Putamen (tissue), 1 donor: ENCODE measurements around the gene UBAC2.
A peak's percentile ranks its signal among the peaks of the same experiment; 100 is the strongest.

Source experiments
- DNase-seq: peaks from one replicate; pipeline ENCODE4 v3.0.0-alpha.2; 2016; ENCODE audit warnings: low spot score

The UBAC2 gene

DNA sequence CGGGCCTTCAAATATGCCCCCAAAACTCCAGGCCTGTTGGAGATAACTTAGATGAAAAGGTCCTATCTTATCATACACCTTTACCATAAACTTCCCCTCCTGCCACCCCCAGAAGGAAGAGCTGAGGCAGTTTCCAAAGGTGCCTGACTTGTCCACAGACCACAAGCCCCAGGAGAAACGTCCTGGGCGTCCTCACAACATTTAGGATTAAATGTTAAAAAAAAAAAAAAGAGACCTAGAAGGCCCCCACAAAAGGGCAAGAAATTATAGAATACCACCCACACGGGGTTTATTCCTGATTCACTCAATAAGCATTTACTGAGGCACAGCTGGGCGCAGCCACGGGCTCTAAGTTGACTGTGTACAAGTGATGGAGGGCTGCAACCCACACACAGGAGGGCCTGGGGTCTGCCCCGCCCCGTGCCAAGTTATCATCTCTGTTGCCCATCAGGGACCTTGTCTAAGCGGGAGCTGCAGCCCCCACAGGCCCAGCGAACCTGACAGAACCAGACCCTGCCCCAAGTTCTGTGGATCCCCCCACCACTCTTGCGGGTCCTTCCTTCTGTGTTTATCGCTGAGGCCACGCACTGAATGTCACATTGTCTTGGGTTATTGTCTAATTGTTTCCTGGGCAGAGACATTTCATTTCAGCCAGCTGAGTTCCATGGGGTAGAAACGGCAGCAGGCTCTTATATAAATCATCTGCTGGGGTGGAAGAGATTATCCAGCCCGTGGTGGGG lies 217.6 kb downstream of the UBAC2 start:
- DNase-seq, result no peak

DNA sequence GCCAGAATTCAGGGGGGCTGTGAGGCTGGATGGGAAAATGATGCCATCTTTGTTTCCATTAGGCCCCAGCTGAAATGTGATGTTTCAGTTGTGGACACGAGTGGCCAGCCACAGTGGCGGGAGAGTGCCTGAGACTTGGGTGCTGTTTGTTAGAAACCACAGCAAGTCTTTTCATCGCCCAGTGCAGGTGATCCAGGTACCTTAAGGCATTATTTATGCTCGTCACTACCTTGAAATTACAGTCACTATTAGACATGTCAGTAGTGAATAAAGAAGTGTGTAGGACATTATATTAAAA lies 218.1 kb downstream of the UBAC2 start:
- no peak for DNase-seq

DNA sequence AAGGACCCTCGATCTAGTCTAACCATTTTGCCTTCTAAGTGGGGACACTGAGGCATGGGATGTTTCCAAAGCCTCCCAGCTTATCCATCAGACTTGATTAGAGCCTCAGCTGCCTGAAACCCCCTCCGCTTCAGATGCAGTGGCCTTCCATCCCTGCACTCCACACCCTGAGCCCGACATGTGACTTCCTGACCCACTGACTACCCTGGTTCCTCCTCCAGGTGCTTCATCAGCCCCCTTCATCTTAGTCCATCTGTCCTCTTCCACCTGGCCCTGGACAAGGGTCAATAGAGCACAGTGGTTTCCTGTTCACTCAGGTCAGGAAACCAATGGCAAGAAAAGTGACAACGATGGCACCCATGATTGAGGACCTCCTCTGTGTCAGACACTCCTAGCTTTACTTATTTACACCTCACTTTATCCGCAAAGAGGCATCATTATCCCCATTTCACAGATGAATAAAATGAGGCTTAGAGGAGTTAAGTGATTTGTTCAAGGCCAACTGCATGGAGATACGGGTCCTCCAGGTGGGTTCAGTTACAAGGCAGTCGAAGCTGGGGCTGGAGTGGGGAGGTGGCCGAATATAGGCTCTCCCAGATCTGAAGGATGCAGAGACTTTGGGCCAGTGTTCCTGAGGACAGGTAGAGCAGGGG lies 219.1 kb downstream of the UBAC2 start:
- DNase-seq, result no peak

DNA sequence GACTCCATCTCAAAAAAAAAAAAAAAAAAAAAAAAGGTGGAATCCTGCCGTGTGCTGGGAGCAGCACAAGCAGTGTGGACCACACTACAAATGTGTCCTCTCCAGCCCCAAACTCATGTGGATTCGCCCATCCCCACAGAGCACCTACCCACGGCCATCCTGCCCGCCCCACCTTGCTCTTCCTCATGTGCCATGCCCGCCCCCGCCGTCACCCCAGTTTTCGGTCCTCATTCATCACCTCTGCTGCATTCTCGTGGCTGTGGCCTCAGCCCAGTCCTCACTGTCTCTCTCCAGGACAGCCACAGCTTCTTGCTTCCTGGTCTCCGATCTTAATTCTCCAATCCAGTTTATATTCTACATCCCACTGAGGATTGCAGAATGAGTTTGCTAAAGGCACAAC lies 220.6 kb downstream of the UBAC2 start:
- DNase-seq, result no peak

DNA sequence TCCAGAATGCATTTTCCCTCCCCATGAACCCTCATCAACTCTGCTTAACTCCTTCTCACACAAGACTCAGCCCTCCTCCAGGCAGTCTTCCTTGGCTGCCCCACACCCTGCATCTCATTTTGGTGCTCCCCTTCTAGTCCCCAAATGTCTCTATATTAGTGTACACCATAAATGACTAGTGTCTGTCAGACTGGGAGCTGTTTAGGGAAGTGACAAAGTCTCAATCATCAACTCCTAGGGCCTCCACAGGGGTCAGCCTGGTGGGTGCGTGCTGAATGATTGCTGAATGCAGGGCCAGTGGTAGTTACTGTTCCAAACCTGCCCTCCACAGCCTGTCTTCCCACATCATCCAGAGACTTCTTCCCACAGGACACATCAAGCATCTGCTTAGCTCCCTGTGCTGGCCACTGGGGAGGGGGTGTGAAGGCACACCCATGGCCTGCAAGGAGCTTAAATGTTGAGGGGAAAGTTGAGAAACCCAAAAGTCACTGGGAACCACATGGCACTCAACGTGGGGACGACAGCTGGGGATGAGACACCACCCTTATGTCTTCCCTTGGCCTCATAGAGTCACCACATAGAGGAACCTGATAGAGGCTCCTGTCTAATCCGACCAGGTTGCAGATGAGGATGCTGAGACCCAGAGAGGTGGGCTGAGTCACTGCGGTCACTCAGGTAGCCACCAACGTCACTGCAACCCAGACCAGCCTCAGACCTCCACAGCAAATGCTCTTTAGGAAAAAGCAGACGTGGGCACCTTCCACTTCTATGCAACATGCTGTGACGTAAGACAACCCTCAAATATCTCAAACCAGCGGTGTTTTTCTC lies 221.3 kb downstream of the UBAC2 start:
- no peak for DNase-seq

DNA sequence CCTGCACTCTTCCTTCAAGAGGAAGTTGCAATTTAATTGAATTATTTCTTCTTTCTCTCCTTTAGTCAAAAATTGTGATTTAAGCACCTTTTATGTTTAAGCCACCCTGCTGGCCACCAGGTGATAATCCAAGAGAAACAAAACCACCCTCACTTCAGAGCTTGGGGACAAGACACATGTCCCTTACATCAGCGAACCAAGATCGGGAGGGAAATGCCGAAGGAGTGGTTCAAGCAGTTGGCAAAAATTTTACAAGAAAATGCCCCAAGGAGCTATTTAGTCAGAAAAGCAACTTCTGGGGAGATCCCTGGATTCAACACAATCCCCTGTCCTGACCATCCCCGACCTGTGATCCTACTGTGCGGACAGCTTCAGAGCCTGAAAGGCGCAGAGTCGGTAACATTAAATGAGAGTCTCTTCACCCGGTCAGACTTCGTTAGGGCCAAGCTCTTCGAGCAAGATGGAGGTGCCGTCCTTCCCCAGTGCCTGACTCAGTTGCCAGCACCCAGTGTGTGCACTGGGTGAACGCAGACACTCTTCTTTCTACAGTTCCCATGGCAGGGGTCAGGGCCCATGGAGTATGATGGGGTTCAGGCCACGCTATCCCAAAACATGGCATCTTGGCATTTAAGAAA lies 222.0 kb downstream of the UBAC2 start:
- no peak for DNase-seq

DNA sequence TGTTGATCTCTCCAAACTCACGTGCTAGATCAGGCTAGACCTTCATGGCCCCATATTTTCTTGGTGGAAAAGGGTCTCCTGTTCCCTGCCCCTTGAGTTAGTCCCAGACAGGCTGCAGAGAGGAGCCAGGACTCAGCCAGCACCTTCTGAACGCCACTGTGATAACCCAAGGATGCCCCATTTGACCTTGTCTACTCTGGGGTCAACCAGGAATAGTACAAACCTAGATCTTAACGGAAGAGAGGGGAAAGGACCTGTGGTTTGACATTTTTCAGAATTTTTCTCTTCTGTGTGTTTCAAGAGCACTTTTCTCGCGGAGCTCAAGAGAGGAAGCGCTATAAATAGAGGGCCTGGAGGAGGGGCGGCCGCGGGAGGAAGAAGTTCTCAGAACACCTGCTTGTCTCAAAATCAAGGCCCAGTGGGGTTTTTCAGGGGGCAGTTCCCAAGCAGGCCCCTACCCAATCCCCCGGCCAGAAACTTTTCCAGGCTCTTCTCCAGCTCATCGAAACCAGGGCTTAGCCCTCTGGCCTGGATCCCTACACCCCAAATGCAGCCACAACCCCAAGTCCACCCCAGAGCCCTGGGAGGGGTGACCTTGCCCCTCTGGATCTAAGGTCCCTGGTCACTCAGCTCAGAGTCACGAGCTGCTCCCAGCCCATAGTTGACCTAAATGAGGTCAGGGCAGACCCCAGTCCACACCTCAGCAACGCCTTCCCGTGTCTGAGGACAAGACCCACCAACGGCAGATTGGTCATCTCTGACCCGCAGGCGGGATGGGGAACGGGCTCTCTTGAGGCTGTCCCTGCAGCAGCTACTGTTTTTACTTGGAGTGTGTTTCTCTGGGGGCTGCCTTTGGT lies 225.1 kb downstream of the UBAC2 start:
- peak; percentile 27 for DNase-seq

DNA sequence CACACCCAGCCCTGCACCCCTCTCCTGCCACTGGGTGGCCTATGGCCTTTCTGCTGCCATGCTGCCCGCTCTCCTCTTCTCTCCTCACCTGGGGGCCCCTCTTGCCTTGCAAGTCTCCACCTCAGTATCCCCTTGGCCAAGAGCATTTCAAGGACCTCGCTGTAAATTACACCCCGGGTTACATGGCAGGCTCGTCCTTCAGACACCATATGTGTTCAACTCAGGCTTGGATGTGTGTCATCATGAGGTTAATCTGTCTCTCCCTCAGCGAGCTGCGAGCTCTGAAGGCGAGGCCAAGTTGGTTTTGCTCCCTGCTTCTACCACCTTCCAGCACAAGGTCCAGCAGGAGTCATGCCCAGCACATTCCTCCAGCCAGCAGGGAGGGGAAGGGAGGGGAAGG lies 225.8 kb downstream of the UBAC2 start:
- DNase-seq, result no peak

DNA sequence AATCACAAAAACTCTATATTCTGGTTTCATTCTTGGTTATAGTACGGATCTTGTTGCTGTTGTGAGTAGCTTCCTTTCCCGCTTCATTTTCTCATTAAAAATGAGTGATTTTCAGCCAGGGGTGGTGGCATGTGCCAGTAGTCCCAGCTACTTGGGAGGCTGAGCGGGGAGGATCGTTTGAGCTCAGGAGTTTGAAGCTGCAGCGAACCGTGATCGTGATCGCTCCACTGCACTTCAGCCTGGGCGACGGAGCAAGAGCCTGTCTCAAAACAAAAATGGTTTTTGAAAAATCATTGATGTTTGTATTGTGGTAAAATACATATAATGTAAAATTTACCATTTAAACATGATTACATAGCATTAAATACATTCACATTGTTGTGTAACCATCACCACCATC lies 229.0 kb downstream of the UBAC2 start:
- no peak for DNase-seq

DNA sequence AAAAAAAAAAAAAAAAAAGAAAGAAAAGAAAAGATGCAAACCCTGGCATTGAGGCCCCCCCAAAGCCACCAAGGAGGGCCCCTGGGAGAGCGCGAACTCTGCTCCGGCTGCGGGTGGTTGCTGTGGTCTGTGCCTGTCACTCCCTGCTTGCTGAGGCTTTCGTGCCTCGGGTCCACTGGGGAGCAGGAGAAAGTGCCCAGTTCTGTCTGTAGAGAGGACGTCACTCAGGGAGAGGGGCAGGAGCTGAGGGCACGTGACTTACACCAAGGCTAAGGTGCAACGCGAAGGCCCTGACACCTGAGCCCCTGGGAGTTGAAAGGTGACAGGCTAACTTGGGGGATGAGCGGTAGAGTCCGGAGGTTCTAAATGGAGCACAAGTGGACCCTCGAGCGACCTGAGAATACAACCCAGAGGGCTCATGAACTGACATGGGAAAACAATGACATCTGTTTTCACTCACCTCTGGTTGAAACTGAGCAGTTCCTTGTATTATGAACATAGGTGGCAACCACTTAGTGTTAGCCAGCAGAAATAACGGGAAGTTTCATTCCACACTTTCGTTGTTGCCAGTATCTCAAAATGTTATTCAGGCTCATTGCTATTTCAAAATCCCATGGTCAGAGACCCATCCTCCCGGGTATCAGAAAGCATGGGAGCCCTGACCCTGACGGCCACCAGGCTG lies 231.4 kb downstream of the UBAC2 start:
- DNase-seq, result no peak

DNA sequence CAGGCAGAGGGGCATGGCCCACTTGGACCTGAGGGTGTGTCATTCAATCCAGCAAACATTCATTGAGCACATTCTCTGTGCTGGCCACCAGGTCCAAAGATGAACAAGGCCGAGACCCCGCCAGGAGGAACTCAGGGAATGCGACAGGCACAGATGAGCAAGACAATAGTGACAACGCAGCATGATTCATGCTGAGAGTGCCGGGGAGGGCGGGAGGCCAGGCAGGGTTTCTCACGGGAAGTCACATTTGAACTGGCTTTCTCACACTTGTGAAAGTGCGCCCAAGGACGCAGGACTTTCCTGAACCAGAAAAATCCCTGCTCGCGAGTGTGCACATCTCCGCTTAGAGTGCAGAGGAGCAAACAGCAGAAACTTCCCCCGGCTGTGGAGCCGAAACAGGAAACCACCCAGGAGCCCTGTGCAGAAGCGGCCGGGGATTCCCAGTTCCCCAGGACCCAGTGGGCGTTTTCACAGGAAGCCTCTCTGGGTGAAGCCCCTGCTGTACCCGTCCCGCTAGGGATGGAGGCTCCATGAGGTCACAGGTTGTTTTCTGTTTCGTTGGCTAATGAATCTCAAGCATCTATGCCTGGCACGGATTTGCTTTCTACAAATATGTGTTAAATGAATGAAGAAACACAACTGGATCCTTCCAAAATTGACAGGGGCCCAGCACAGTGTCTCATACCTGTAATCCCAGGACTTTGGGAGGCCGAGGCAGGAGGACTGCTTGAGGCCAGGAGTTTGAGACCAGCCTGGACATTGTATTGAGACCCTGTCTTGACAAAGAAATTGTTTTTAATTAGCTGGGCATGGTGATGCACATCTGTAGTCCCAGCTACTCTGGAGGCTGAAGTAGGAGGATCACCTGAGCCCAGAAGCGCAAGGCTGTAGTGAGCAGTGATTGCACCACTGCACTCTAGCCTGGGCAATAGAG lies 232.2 kb downstream of the UBAC2 start:
- peak; percentile 25 for DNase-seq

DNA sequence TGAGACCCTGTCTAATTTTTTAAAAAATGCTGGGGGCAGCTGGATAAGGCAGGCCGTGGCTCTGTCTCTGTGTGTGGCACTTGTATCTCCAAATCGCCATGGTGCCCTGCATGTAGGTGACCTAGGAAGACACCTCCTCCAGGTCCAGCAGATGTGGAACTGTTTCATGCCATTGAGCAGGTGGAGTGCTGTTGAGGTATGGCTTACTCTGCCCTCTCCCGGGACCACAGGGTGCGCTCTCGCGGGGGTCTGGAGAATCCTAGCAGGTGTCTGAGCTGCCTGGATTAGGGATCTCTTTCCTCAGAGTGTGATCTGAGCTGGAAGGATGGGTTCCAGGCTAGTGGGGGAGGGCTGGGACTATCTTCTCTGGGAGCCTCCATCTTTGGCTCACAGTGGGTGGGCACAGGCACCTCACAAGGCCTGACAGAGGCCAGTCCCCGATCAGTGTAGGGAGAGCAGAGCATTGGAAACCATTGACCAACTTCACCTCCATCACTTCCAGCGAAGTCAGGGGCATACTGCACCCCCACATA lies 233.0 kb downstream of the UBAC2 start:
- DNase-seq, result no peak

DNA sequence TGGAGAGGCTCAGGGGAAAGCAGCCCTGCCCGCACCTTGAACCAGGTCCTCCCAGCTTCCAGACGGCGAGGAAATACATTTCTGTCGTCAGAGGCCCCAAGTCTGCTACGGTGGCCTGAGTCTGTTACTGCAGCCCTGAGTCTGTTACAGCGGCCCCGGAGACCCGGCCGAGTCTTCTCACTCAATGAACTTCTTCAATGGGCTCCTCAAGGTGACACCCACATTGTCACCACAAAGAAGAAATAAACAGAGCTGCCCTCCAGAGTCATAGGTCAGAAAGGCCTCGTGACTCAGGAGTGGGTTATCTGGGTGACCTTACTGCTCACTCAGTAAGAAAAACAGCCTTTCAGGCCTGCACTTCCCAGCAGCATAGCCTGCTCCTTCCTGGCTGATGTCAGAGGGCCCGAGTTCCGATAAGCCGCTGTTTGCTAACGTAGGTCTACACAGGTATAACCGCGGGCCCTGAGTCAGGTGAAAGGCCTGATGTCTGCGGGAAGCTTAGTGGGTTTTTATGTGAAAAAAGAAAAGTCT lies 233.7 kb downstream of the UBAC2 start:
- no peak for DNase-seq

DNA sequence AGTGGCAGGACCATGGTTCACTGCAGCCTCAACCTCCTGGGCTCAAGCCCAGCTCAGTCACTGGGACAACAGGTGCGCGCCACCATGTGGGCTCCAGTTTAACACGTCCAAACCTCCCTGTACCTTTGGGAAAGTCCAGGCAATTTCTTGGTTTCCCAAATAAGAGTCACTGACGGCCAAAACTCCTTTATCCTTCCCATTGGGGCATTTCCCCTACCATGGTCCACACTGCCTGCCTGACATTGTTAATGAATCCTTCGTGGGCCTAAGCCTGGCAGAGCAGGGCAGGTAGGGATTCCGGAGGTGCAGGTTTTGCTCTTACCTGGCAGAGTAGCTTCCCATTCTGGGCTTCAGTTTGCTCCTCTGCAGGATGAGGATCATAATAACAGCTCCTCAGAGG lies 234.5 kb downstream of the UBAC2 start:
- no peak for DNase-seq

DNA sequence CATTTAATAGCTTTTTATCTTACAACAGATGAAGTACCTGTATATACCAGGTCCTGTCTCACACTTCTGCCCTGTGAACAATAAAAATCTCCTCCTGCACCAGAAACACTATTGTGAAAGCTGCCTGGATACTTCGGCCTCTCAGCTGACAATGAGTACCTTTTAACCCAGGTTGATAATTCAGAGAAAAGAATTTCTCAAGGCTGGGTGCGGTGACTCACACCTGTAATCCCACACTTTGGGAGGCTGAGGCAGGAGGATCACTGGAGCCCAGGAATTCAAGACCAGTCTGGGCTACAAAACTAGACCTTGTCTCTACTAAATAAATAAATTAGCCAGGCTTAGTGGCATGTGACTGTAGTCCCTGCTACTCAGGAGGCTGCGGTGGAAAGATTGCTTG lies 235.3 kb downstream of the UBAC2 start:
- no peak for DNase-seq
